Adrenal gland (tissue), 12 donors: ENCODE results near the gene ALDH3A2. TPM values are rescaled to one million over a fixed set of nuclear protein-coding genes. Genes with fewer than 3 reads are reported as not detected.
A peak's percentile ranks its signal among the peaks of the same experiment; 100 is the strongest.

ENCODE experiments used
- DNase-seq, 7 donors: peaks; one replicate each; pipeline ENCODE4 v3.0.0-alpha.2; 2019 to 2020
- H3K27ac ChIP-seq, 5 donors: fragments of 200-600 bp; sonication (generic) in 4 of 5; 1 replicate in 3 of 5; 2 replicates in 2 of 5; pipeline versions ENCODE4 v1.5.1 to v1.8.0; 2016 to 2020; ENCODE audit warnings: mild to moderate bottlenecking in 1 of 5
- H3K27me3 ChIP-seq: fragments of 200-600 bp; 2 replicates; pipeline ENCODE4 v1.8.0; 2021
- H3K36me3 ChIP-seq, 2 donors: fragments of 200-600 bp; replicated peaks in 1 of 2; 1 replicate in 1 of 2; 2 replicates in 1 of 2; pipeline versions ENCODE4 v1.5.1 to v1.8.0; 2018 to 2022
- H3K4me1 ChIP-seq, 2 donors: fragments of 200-600 bp; replicated peaks in 1 of 2; 1 replicate in 1 of 2; 2 replicates in 1 of 2; pipeline versions ENCODE4 v1.5.1 to v1.8.0; 2018 to 2021
- H3K4me3 ChIP-seq, 4 donors: fragments of 200-600 bp; sonication (generic) in 3 of 4; one replicate each; pipeline ENCODE4 v1.5.1; 2016 to 2018
- H3K9me3 ChIP-seq, 3 donors: fragments of 200-600 bp; sonication (generic) in 1 of 3; replicated peaks in 1 of 3; 1 replicate in 2 of 3; 2 replicates in 1 of 3; pipeline versions ENCODE4 v1.5.1 to v1.8.0; 2016 to 2021
- CTCF ChIP-seq, 6 experiments: fragments of 450-650 bp in 4 of 6; fragments of 200-600 bp in 2 of 6; sonication (generic) in 1 of 6; IDR thresholded peaks; 1 replicate in 5 of 6; 2 replicates in 1 of 6; pipeline versions ENCODE4 v1.5.1 to v1.8.0; 2016 to 2021; ENCODE audit warnings: antibody characterized with exemption in 6 of 6, mild to moderate bottlenecking in 2 of 6, moderate library complexity in 1 of 6
- POLR2A ChIP-seq, 2 donors: fragments of 450-650 bp; IDR thresholded peaks; one replicate each; pipeline ENCODE4 v1.6.1; 2017; ENCODE audit warnings: antibody characterized with exemption in 2 of 2, mild to moderate bottlenecking in 2 of 2, moderate library complexity in 1 of 2
- WGBS, 4 donors: extraction: QIAGEN DNeasy Blood & Tissue Kit in 2 of 4; methylation state at CpG; one replicate each; pipeline versions ENCODE4 v1.1.5 to v1.1.7; 2013 to 2017; 5-methylcytosine and 5-hydroxymethylcytosine counted together
- intact Hi-C, 2 donors: fragments of 100-400 bp; cut with DNase I; formaldehyde crosslinking; loops; one replicate each; pipeline versions ENCODE4 v1.14.1 to v1.15.0; 2022 to 2023
- polyA plus RNA-seq, 3 donors: library from polyadenylated mRNA; stranded (reverse); fragments of 200-250 nt in 2 of 3; fragments of 350-450 nt in 1 of 3; fragmentation: Illumina TruSeq in 1 of 3; extraction: RNeasy Lipid Tissue Mini Kit (QIAGEN cat#74804) in 1 of 3; gene quantifications; one replicate each; pipeline ENCODE4 v1.2.3, GENCODE V29; 2013 to 2014
- total RNA-seq, 9 donors: library from RNA; depleted of rRNA in 4 of 9; stranded (reverse); fragments of >200 nt in 4 of 9; fragments of 120-200 nt in 1 of 9; fragmentation: NEBNext Ultra II Directional in 1 of 9; extraction: Animal tissue kit (Norgen Biotek cat#: 25700) in 1 of 9; gene quantifications; one replicate each; pipeline versions ENCODE4 v1.1.0 to v1.2.4, GENCODE V29; 2013 to 2023
- donor health status: healthy with polysubstance abuse.
- donor health status: Bipolar disorder and iron deficiency.
- donor health status: DM: yes; HTN: yes; CAD: no.
- donor health status: DM: no; HTN: no; CAD: no.
- donor health status: DM: no; HTN: no; CAD: no.
- donor health status: DM: yes; HTN: yes; CAD: no.

Gene ALDH3A2
- total and polyA plus RNA-seq, 12 donors, result 99.1 to 1,009 (median 444) TPM

GRCh38 chr17:19646788-19647696 is 1.5 kb upstream of the ALDH3A2 start:
- DNase-seq, result peak; percentile 74 to 91 (median 81)
- WGBS, 4 donors, result 35 to 45% (median 41%) methylated on average over 4 of the region's 4 CpGs
- Histone ChIP-seq H3K9me3 (no peaks in the 10 kb centered on the region), H3K4me3 (peak overlapping the region in 1 of 4 donors; percentile 79), H3K36me3 (no peaks in the 10 kb centered on the region), H3K27ac (peak overlapping the region; percentile 88 to 97 (median 95)), H3K4me1 (peaks cover 37 to 52% of the 10 kb centered on the region in 2 donors), H3K27me3 (no peaks in the 10 kb centered on the region)
- intact Hi-C loops, result loop anchor here in 1 of 2 donors (10.0 kb wide), 1 partner anchor 72 kb away; no protein-coding TSS in a partner anchor
- TF ChIP-seq CTCF (IDR thresholded peaks at IDR 0.05) (no peak), POLR2A (IDR thresholded peaks at IDR 0.05) (peak in 1 of 2 donors; percentile 38)

- Histone ChIP-seq H3K36me3 (no peaks in the 10 kb centered on the region), H3K9me3 (no peaks in the 10 kb centered on the region), H3K4me3 (peak overlapping the region; percentile 26 to 79 (median 51)), H3K27ac (peak overlapping the region; percentile 88 to 97 (median 95)), H3K4me1 (peaks cover 45 to 59% of the 10 kb centered on the region in 2 donors), H3K27me3 (no peaks in the 10 kb centered on the region)
- TF ChIP-seq CTCF (IDR thresholded peaks at IDR 0.05) (no peak), POLR2A (IDR thresholded peaks at IDR 0.05) (no peak)
- peak; percentile 71 to 88 (median 79) for DNase-seq
- intact Hi-C loops, result loop anchor here in 1 of 2 donors (10.0 kb wide), 1 partner anchor 73 kb away; no protein-coding TSS in a partner anchor
- 1 to 2% (median 1%) methylated on average over 25 to 37 of the region's 37 CpGs for WGBS, 4 donors
These were observed 665 bp upstream of the ALDH3A2 start for GRCh38 chr17:19647697-19648474.

- peaks cover 47 to 54% of the 10 kb centered on the region in 2 donors for H3K4me1 ChIP-seq
- DNase-seq, result no peak
- no peak for TF ChIP-seq CTCF (IDR thresholded peaks at IDR 0.05)
- TF ChIP-seq POLR2A (IDR thresholded peaks at IDR 0.05), result no peak
- intact Hi-C loops, result loop anchor here in 1 of 2 donors (10.0 kb wide), 1 partner anchor 74 kb away; no protein-coding TSS in a partner anchor
- H3K27ac ChIP-seq, result peak overlapping the region; percentile 88 to 97 (median 95)
- peak overlapping the region; percentile 1 to 79 (median 51) for H3K4me3 ChIP-seq
- 0 to 2% (median 0%) methylated on average over 2 of the region's 2 CpGs for WGBS, 4 donors
- H3K36me3 ChIP-seq, result peaks cover 0 to 13% of the 10 kb centered on the region in 2 donors
- H3K9me3 ChIP-seq, result no peaks in the 10 kb centered on the region
- H3K27me3 ChIP-seq, result no peaks in the 10 kb centered on the region
These were observed 657 bp downstream of the ALDH3A2 start for GRCh38 chr17:19649274-19649541.

GRCh38 chr17:19650826-19651225 is 2.3 kb downstream of the ALDH3A2 start:
- peak overlapping the region in 3 of 4 donors; percentile 10 to 79 (median 30) for H3K4me3 ChIP-seq
- WGBS, 4 donors, result 35 to 69% (median 55%) methylated on average over 1 of the region's 1 CpG
- H3K27ac ChIP-seq, result peak overlapping the region in 4 of 5 donors; percentile 51 to 97 (median 82)
- H3K4me1 ChIP-seq, result peaks cover 37 to 40% of the 10 kb centered on the region in 2 donors
- DNase-seq, result no peak
- no peak for TF ChIP-seq CTCF (IDR thresholded peaks at IDR 0.05)
- no peak for TF ChIP-seq POLR2A (IDR thresholded peaks at IDR 0.05)
- intact Hi-C loops, result loop anchor here in 1 of 2 donors (5.0 kb wide), 1 partner anchor 106 kb away; no protein-coding TSS in a partner anchor
- H3K36me3 ChIP-seq, result peaks cover 0 to 26% of the 10 kb centered on the region in 2 donors
- no peaks in the 10 kb centered on the region for H3K27me3 ChIP-seq
- no peaks in the 10 kb centered on the region for H3K9me3 ChIP-seq
